HepG2 (cell line): ENCODE measurements around the gene SEMA7A. TPM values are rescaled to one million over a fixed set of nuclear protein-coding genes. Genes with fewer than 3 reads are reported as not detected.

Experiments
- ATAC-seq: fragments of 200-7000 bp; cut with Tn5 transposase; 3 replicates; pipeline ENCODE4 v1.9.1; 2020; ENCODE audit warnings: mild to moderate bottlenecking, moderate library complexity
- BruUV-seq: library from RNA; stranded (reverse); fragments of 400-500 nt; replicated peaks from 2 replicates; lab custom pipeline; 2021; lab: Mats Ljungman, UMichigan
- CTCF ChIA-PET: fragments of 300-600 bp; formaldehyde crosslinking; extraction: SDS; loops from one replicate; lab custom pipeline; 2021; ENCODE audit warnings: low total read pairs, inconsistent platforms, low intra/inter-chr PET ratio; lab: Yijun Ruan, JAX
- POLR2A ChIA-PET: fragments of 350-600 bp; sonication (Branson Sonifier 250); formaldehyde crosslinking; loops from one replicate; lab custom pipeline; 2020; ENCODE audit warnings: antibody characterized with exemption, inconsistent platforms; lab: Yijun Ruan, JAX
- DNase-seq: peaks from one replicate; pipeline ENCODE4 v3.0.0-alpha.2; 2015; ENCODE audit warnings: low spot score
- FAIRE-seq: peaks from 3 replicates; lab custom pipeline; 2011; peaks lifted over from hg19 to GRCh38; lab: Jason Lieb, UNC
- H2AFZ ChIP-seq: one replicate; pipeline ENCODE4 v1.6.1; 2011; ENCODE audit warnings: low read length, inconsistent platforms
- H3K27ac ChIP-seq: fragments of 300-600 bp; 3 replicates; pipeline ENCODE4 v1.8.0; 2011; ENCODE audit warnings: mixed run types, mild to moderate bottlenecking, mixed read lengths, low read length, inconsistent platforms; ENCODE audit not compliant: insufficient read depth; ENCODE audit errors: extremely low read length
- H3K27me3 ChIP-seq, 2 experiments: fragments of 200-600 bp in 1 of 2; 2 replicates in 1 of 2; 3 replicates in 1 of 2; pipeline versions ENCODE4 v1.6.0 to v1.8.0; 2011; ENCODE audit warnings: low read length in 2 of 2, mild to moderate bottlenecking in 2 of 2, moderate library complexity in 2 of 2, inconsistent platforms in 1 of 2; ENCODE audit not compliant: insufficient read depth in 2 of 2, control insufficient read depth in 1 of 2
- H3K36me3 ChIP-seq, 2 experiments: fragments of 200-600 bp in 1 of 2; replicated peaks in 1 of 2; 2 replicates in 1 of 2; 3 replicates in 1 of 2; pipeline versions ENCODE4 v1.5.1 to v1.8.0; 2011; ENCODE audit warnings: low read length in 2 of 2, inconsistent platforms in 1 of 2; ENCODE audit not compliant: insufficient read depth in 2 of 2, control insufficient read depth in 1 of 2
- H3K4me1 ChIP-seq: 2 replicates; pipeline ENCODE4 v1.5.1; 2012; ENCODE audit warnings: low read length, inconsistent platforms; ENCODE audit not compliant: insufficient read depth
- H3K4me2 ChIP-seq: 2 replicates; pipeline ENCODE4 v1.6.0; 2011; ENCODE audit warnings: low read depth, low read length, inconsistent platforms
- H3K4me3 ChIP-seq, 3 experiments: fragments of 200-600 bp in 1 of 3; sonication (generic), shearing (Covaris generic) in 1 of 3; replicated peaks in 1 of 3; 2 replicates each; pipeline ENCODE4 v1.5.1; 2011 to 2016; ENCODE audit warnings: low read length in 3 of 3, inconsistent platforms in 2 of 3, low read depth in 2 of 3, mild to moderate bottlenecking in 2 of 3, control low read depth in 1 of 3, mixed read lengths in 1 of 3; ENCODE audit not compliant: insufficient read depth in 1 of 3
- H3K79me2 ChIP-seq: one replicate; pipeline ENCODE4 v1.6.1; 2011; ENCODE audit warnings: low read length, inconsistent platforms; ENCODE audit not compliant: insufficient read depth
- H3K9ac ChIP-seq: 2 replicates; pipeline ENCODE4 v1.6.0; 2011; ENCODE audit warnings: mild to moderate bottlenecking, low read depth, low read length, inconsistent platforms; ENCODE audit not compliant: insufficient read depth
- H3K9me3 ChIP-seq: 2 replicates; pipeline ENCODE4 v1.5.1; 2012; ENCODE audit warnings: mild to moderate bottlenecking, low read length
- H4K20me1 ChIP-seq: 2 replicates; pipeline ENCODE4 v1.6.0; 2011; ENCODE audit warnings: inconsistent platforms, mild to moderate bottlenecking, low read length, moderate library complexity; ENCODE audit not compliant: insufficient read depth
- KDM4B ChIP-seq: sonication (generic); formaldehyde crosslinking; IDR thresholded peaks from 2 replicates; pipeline ENCODE4 v1.4.0; 2020; ENCODE audit warnings: missing genetic modification reagents
- ZNF496 ChIP-seq: sonication (generic); formaldehyde crosslinking; IDR thresholded peaks from 2 replicates; pipeline ENCODE4 v1.8.1; 2023; ENCODE audit warnings: mild to moderate bottlenecking, moderate library complexity, missing genetic modification reagents; ENCODE audit not compliant: insufficient replicate concordance
- WGBS: methylation state at CpG from one replicate; pipeline ENCODE4 v1.1.6; 2017; ENCODE audit warnings: low lambda C conversion rate; 5-methylcytosine and 5-hydroxymethylcytosine counted together
- in situ Hi-C: cut with HindIII; loops from 2 replicates; pipeline ENCODE4 v1.10.0; 2017; ENCODE audit warnings: low pct_unique_long_range_greater_than_20kb; ENCODE audit not compliant: extremely low pct_ligation_motif_present
- intact Hi-C: fragments of 100-400 bp; cut with micrococcal nuclease; formaldehyde crosslinking; loops from one replicate; pipeline ENCODE4 v1.10.0; 2022; ENCODE audit not compliant: unreplicated experiment
- polyA plus RNA-seq, 8 experiments: library from polyadenylated mRNA; depleted of rRNA in 3 of 8; stranded (reverse) in 7 of 8; unstranded in 1 of 8; fragments of >200 nt; fragmentation: Illumina TruSeq in 4 of 8; extraction: Trizol in 4 of 8; gene quantifications; 2 replicates each; pipeline versions ENCODE4 v1.2.1 to v1.2.3, GENCODE V29; 2011 to 2016; ENCODE audit warnings: low read depth in 4 of 8, missing spikeins in 1 of 8, mixed read lengths in 1 of 8; ENCODE audit not compliant: insufficient read depth in 1 of 8
- total RNA-seq, 5 experiments: library from RNA; depleted of rRNA; stranded (reverse); fragments of >200 nt; fragmentation: Illumina TruSeq; extraction: Trizol; gene quantifications; 2 replicates each; pipeline ENCODE4 v1.2.3, GENCODE V29; 2016; ENCODE audit warnings: low read depth in 1 of 5
- TF ChIP-seq, protein P1 (sequence below): fragments of 450-650 bp; IDR thresholded peaks from 2 replicates; pipeline ENCODE4 v1.6.1; 2017

SEMA7A gene
- total and polyA plus RNA-seq, 2 of the 13 experiments (the other 11 are each of a cell fraction or from before 2014, with no cell fraction given): 9.0 to 15.8 TPM

DNA sequence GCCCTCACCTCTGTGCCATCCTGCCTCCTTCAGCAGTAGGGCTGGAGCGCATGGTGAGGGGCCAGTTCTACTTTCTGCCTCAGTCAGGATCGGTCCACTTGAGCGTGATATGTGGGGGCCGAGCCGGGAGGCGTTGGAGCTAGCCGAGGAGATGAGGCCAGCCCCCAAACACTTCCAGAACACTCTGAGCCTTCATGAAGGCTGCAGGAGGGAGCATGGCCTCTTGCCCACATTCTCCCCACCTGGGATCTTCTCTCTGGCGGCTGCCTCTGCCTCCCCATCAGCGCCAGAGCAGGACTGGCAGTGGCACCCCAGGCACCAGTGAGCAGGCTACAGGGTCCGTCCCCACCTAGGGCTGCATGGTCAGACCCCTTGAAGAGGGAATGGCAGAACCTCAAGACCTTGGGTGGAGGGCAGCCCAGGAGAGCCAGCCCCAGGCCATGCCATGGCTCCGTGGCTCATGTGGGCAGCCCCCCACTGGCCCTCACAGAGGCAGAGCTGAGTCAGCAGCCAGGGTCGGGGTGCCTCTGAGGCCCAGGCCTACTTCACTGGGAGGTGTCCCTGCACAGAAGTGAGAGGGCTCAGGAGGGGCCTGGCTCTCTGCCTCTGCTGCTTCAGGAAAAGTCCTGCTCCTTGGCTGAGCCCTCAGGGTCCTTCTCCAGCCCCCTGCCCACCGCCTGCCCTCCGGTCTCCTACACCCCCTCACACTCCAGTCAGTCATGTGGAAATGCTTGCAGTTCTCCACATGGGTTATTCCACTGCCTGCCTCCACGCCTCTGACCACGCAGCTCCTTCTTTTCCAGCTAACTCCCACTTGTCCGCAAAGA, 38.2 kb downstream of the SEMA7A start:
- H3K27me3 ChIP-seq: peaks cover 5 to 55% of the 10 kb centered on the region in 2 experiments; a peak in 3 of 5 replicates
- H3K79me2 ChIP-seq: no peaks in the 10 kb centered on the region
- ATAC-seq (no peak), FAIRE-seq (no peak), DNase-seq (no peak)
- in situ Hi-C loops: no loop called here
- peak overlapping the region; percentile 64 for H3K4me2 ChIP-seq
- intact Hi-C loops: no loop called here
- H3K9ac ChIP-seq: 0 out of 2 replicates have a peak overlapping the region, but pooled peaks have one; percentile 22
- TF ChIP-seq, protein P1, sequence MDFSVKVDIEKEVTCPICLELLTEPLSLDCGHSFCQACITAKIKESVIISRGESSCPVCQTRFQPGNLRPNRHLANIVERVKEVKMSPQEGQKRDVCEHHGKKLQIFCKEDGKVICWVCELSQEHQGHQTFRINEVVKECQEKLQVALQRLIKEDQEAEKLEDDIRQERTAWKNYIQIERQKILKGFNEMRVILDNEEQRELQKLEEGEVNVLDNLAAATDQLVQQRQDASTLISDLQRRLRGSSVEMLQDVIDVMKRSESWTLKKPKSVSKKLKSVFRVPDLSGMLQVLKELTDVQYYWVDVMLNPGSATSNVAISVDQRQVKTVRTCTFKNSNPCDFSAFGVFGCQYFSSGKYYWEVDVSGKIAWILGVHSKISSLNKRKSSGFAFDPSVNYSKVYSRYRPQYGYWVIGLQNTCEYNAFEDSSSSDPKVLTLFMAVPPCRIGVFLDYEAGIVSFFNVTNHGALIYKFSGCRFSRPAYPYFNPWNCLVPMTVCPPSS: no peak
- TF ChIP-seq KDM4B (no peak), ZNF496 (CRISPR knock-in tag) (no peak)
- peaks cover 44% of the 10 kb centered on the region for H3K4me1 ChIP-seq
- BruUV-seq: no TSS peak
- 46% methylated on average over 5 of the region's 17 CpGs for WGBS
- no peaks in the 10 kb centered on the region for H3K36me3 ChIP-seq
- H4K20me1 ChIP-seq: no peaks in the 10 kb centered on the region
- ChIA-PET CTCF (no interaction called here), POLR2A (interaction anchor here (1.0 to 3.0 kb wide), 7 partner anchors 14 to 66 kb away, joined by 3 to 20 read pairs (median 4); partner anchors contain the start of gene UBL7)
- H3K27ac ChIP-seq: no peak overlapping the region
- H2AFZ ChIP-seq: no peak overlapping the region
- H3K4me3 ChIP-seq: peak overlapping the region in 1 of 3 experiments; percentile 34; a peak in 1 of 6 replicates
- H3K9me3 ChIP-seq: no peaks in the 10 kb centered on the region
